ENCODE measurements around the gene GPI. TPM values are rescaled to one million over a fixed set of nuclear protein-coding genes. Genes with fewer than 3 reads are reported as not detected.
A peak's percentile ranks its signal among the peaks of the same experiment; 100 is the strongest.

GPI gene
- total and polyA plus RNA-seq, 9 of the 15 experiments (the other 6 are each of a cell fraction or from before 2014, with no cell fraction given) = 88.3 to 358 (median 122) TPM

GRCh38 chr19:34402074-34402600 is 37.1 kb downstream of the GPI start:
- no TSS peak for BruUV-seq (replicated peaks)
- in situ Hi-C loops (cut with MboI) = no loop called here
- peaks cover 2 to 23% of the 10 kb centered on the region in 2 experiments; a peak in 3 of 5 replicates for H3K4me1 ChIP-seq (replicated peaks in 1 of 2; ENCODE audit: control insufficient read depth in 2 of 2, insufficient read depth in 2 of 2, low read length in 2 of 2)
- DNase-seq (ENCODE audit: extremely low read depth in 1 of 4, low spot score in 3 of 4) (no peak), FAIRE-seq (no peak), ATAC-seq (no peak)
- no peak overlapping the region for H3K27ac ChIP-seq (ENCODE audit: extremely low read depth, low read depth, low read length)
- H3K27me3 ChIP-seq (ENCODE audit: control insufficient read depth in 2 of 2, insufficient read depth in 2 of 2, low read length in 2 of 2) = no peaks in the 10 kb centered on the region
- ChIA-PET POLR2A (no interaction called here), CTCF (ENCODE audit: low intra/inter-chr PET ratio) (no interaction called here)
- no peak overlapping the region for H3K4me3 ChIP-seq
- no peaks in the 10 kb centered on the region for H3K9me3 ChIP-seq (replicated peaks; ENCODE audit: control insufficient read depth, insufficient read depth, low read depth, low read length)
- H4K20me1 ChIP-seq (replicated peaks; ENCODE audit: control insufficient read depth, insufficient read depth, low read length) = no peaks in the 10 kb centered on the region
- 88% methylated on average over 5 of the region's 8 CpGs for WGBS (ENCODE audit: insufficient coverage, low coverage, missing lambda C conversion rate)
- intact Hi-C loops (cut with micrococcal nuclease) = no loop called here
- H3K9me1 ChIP-seq (ENCODE audit: control insufficient read depth, insufficient read depth, low read length) = peaks cover 5% of the 10 kb centered on the region
- no peak overlapping the region for H3K9ac ChIP-seq (ENCODE audit: insufficient read depth in 1 of 2, low read depth in 2 of 2, low read length in 2 of 2)
- TF ChIP-seq PRDM10 (IDR thresholded peaks at IDR 0.05; ENCODE audit: partially characterized antibody) (peak; percentile 88), FOXK2 (conservative IDR thresholded peaks at IDR 0.05 in 1 of 2, IDR thresholded peaks at IDR 0.05 in 1 of 2; ENCODE audit: low read depth in 2 of 2) (0 out of 4 replicates have a peak, but pooled peaks of 1 of the 2 experiments have one; percentile 25), ZFP36 (IDR thresholded peaks at IDR 0.05; ENCODE audit: low read depth, low read length, partially characterized antibody) (no peak), FOXA3 (CRISPR knock-in tag; conservative IDR thresholded peaks at IDR 0.05 in 1 of 2, IDR thresholded peaks at IDR 0.05 in 1 of 2) (peak in 1 of 2 experiments; percentile 75; a peak in 1 of 4 replicates)
- H3K4me2 ChIP-seq (ENCODE audit: insufficient read depth, low read length) = no peak overlapping the region
- no peak overlapping the region for H2AFZ ChIP-seq (ENCODE audit: low read depth, low read length)
- peaks cover 43% of the 10 kb centered on the region for H3K36me3 ChIP-seq (ENCODE audit: control insufficient read depth, insufficient read depth, low read length)
- H3K79me2 ChIP-seq (ENCODE audit: control insufficient read depth, insufficient read depth, low read length) = peaks cover 28% of the 10 kb centered on the region

Data from K562 (cell line).